SK-N-SH (cell line): ENCODE measurements around the gene ALDH16A1.

Experiments
- CTCF ChIP-seq: fragments of 200-600 bp; sonication (generic); IDR thresholded peaks from 2 replicates; pipeline ENCODE4 v1.6.1; 2017; ENCODE audit warnings: antibody characterized with exemption, mild to moderate bottlenecking, moderate library complexity
- EZH2phosphoT487 ChIP-seq: fragments of 200-600 bp; sonication (generic); IDR thresholded peaks from 2 replicates; pipeline ENCODE4 v1.6.1; 2017; ENCODE audit warnings: low read depth, mixed run types, mild to moderate bottlenecking, antibody characterized with exemption, moderate library complexity, borderline replicate concordance
- FOXJ3 ChIP-seq: sonication (generic); formaldehyde crosslinking; IDR thresholded peaks from 2 replicates; pipeline ENCODE4 v1.5.1; 2020; ENCODE audit warnings: mild to moderate bottlenecking, missing genetic modification reagents
- FOXM1 ChIP-seq: IDR thresholded peaks from 2 replicates; pipeline ENCODE4 v1.4.0; 2012; ENCODE audit warnings: low read depth, mild to moderate bottlenecking
- PBX3 ChIP-seq: IDR thresholded peaks from 2 replicates; pipeline ENCODE4; 2012

- TF ChIP-seq FOXJ3 (CRISPR knock-in tag), result no peak
- TF ChIP-seq CTCF, result no peak
- no peak for TF ChIP-seq PBX3
- TF ChIP-seq FOXM1, result no peak
- TF ChIP-seq EZH2phosphoT487, result no peak
Measured at GRCh38 chr19:49442354-49442753, 10.7 kb upstream of the ALDH16A1 start.
